Stimulated activated CD8-positive, alpha-beta memory T cell treated with anti-CD3 and anti-CD28 coated beads, Interleukin-7, amount 100 ng/mL, for 1 hour (primary cell): Measurements from ENCODE around the gene GLYATL3.
"Not testable (repeated sequence)": the region's sequence is repeated elsewhere in the genome, so short reads cannot be mapped to it uniquely, and the experiment has no call there.

ENCODE experiments used
- DNase-seq, 2 donors: peaks; one replicate each; pipeline ENCODE4 v3.0.0-alpha.2; 2020; ENCODE audit warnings: low read depth in 2 of 2

GLYATL3 gene

GRCh38 chr6:49499623-49500022 is at the start of gene GLYATL3:
Gene GLYATL3 (plus strand): TSS chr6:49499923. CDS start chr6:49511991, 12,068 bp downstream.
- DNase-seq: no peak

GRCh38 chr6:49453221-49453620 is 46.5 kb upstream of the GLYATL3 start:
- DNase-seq: no peak

GRCh38 chr6:49454787-49455709 is 44.7 kb upstream of the GLYATL3 start:
- no peak for DNase-seq

- no peak for DNase-seq
Observed at GRCh38 chr6:49457771-49458170, 42.0 kb upstream of the GLYATL3 start.

- DNase-seq: no peak
Observed at GRCh38 chr6:49462071-49462470, 37.7 kb upstream of the GLYATL3 start.

- DNase-seq: no peak
Observed at GRCh38 chr6:49462599-49462926, 37.2 kb upstream of the GLYATL3 start.

GRCh38 chr6:49462927-49463611 is 36.7 kb upstream of the GLYATL3 start, which contains the start of the genes CENPQ and MMUT:
Gene CENPQ (plus strand): TSS chr6:49463370. CDS start chr6:49470177, 6,807 bp downstream.
Gene MMUT (minus strand): TSS chr6:49463253. CDS start chr6:49459466, 3,787 bp downstream.
- peak; percentile 75 for DNase-seq

- no peak for DNase-seq
Observed at GRCh38 chr6:49463612-49463967, 36.1 kb upstream of the GLYATL3 start.

- DNase-seq: no peak
Observed at GRCh38 chr6:49464691-49465090, 35.0 kb upstream of the GLYATL3 start.

- no peak for DNase-seq
Observed at GRCh38 chr6:49468042-49468441, 31.7 kb upstream of the GLYATL3 start.

- not testable (repeated sequence) for DNase-seq
Observed at GRCh38 chr6:49476564-49476963, 23.2 kb upstream of the GLYATL3 start.

- DNase-seq: no peak
Observed at GRCh38 chr6:49479308-49479970, 20.3 kb upstream of the GLYATL3 start.

- DNase-seq: not testable (repeated sequence)
Observed at GRCh38 chr6:49481846-49482245, 17.9 kb upstream of the GLYATL3 start.

GRCh38 chr6:49483380-49483779 is 16.3 kb upstream of the GLYATL3 start:
- not testable (repeated sequence) for DNase-seq

GRCh38 chr6:49490633-49491032 is 9.1 kb upstream of the GLYATL3 start:
- no peak for DNase-seq

GRCh38 chr6:49497304-49497703 is 2.4 kb upstream of the GLYATL3 start:
- DNase-seq: no peak

- no peak for DNase-seq
Observed at GRCh38 chr6:49499126-49499525, 597 bp upstream of the GLYATL3 start.

GRCh38 chr6:49504666-49505065 is 4.9 kb downstream of the GLYATL3 start:
- DNase-seq: no peak

GRCh38 chr6:49506569-49507111 is 6.9 kb downstream of the GLYATL3 start:
- DNase-seq: no peak

GRCh38 chr6:49509342-49509741 is 9.6 kb downstream of the GLYATL3 start:
- no peak for DNase-seq

GRCh38 chr6:49513153-49513989 is 13.6 kb downstream of the GLYATL3 start:
- DNase-seq: no peak
